8988T (cell line): Measurements from ENCODE around the gene KMT5C.
"Not testable (repeated sequence)": the region's sequence is repeated elsewhere in the genome, so short reads cannot be mapped to it uniquely, and the experiment has no call there.

Source experiments
- DNase-seq: peaks from one replicate; pipeline ENCODE4 v3.0.0; 2011

The KMT5C gene

DNA sequence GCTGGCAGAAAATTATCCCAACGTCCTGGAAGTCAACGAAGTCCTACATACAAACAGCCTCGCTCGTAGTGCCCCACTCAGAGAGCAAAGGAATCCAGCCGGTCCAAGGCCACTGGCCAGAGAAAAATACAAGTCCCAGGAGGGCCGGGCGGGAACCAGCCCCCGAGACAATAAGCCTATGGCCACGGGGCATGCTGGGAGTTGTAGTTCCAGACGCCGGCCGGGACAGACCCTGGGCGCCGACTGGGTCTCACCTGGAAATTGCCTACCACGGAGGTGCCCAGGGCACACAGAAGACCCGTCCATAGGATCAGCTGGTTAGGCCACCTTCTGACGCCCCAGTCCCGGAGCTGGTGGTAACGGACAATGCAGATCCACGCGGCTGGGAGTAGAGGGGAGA, 19.9 kb upstream of the KMT5C start:
- peak; percentile 81 for DNase-seq

DNA sequence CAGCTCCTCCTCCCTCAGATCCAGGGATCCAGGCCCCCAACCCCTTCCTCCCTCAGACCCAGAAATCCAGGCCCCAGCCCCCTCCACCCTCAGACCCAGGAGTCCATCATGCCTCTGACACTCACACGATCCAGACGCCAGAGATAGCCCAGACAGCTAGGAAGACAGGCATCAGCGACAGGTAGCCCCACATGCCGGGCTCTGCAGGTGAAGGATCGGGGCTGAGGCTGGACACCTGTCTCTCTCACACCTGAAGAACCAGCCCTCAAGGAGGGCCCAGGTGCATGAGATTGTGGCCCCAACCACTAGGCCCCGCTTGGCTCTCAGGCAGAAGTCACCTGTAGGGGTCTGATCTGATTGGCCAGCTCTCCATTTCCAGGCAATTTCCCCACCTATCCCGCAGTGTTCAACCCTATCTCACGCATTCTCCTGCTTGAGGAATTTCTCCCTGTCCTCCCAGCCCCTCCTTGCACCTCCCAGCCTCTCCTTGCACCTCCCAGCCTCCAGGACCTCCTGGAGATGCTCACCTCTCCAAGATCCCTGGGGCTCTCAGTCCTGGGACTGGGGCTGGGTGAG, 18.7 kb upstream of the KMT5C start:
- no peak for DNase-seq

DNA sequence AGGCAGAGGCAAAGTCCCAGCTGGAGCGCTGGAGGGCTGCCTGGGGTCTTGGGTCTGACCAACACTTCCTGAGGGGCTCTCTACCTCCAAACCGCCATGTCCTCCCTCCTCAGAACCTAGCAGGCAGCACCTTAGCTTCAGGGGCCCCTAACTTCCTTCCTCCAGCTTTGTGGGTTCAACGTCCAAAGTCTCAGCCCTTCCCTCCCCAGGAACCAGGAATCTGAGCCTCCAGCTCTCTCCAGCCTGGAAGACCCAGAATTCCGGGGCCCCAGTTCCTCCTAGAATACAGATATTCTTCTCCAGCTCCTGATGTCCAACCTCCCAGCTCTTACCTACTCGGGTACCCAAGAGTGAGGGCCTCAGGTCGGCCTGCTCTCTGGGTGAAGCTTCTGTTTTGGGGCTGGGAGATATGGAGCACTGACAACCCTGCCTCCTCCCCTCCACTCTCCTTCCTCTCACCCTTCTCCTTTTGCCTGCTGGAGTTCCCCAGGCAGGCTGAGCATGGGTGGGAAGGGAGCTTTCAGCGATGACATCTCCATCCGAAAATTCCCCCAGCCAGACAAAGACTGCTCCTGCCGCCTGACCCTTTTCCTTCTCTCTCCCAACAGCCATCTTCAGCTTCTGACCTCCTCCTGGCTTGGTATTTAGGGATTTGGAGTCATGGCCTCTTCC, 18.1 kb upstream of the KMT5C start:
- DNase-seq: no peak

DNA sequence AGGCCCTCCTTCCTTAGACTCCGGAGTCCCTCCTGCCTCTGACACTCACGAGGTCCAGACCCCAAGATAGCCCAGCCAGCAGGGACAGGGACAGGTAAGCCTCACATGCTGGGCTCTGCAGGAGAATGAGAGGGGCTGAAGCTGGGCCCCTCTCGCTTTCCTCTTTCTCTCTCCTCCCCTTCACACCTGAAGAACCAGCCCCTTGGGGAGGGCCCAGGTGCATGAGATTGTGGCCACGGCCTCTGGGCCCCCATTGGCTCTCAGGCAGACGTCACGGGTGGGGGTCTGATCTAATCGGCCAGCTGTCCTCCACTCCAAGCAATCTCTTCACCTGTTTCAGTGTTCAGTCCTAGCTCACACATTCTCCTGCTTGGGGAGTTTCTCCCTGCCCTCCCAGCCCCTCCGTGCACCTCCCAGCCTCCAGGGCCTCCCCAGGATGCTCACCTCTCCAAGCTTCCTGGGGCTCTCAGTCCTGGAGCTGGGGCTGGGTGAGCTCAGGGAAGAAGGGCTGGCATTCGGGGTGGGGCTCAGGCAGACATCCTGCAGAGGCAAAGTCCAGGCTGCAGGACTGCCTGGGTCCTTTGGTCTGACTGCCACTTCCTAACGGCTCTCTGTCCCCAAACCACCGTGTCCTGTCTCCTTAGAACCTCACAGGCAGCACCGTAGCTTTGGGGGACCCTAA, 17.3 kb upstream of the KMT5C start:
- no peak for DNase-seq

DNA sequence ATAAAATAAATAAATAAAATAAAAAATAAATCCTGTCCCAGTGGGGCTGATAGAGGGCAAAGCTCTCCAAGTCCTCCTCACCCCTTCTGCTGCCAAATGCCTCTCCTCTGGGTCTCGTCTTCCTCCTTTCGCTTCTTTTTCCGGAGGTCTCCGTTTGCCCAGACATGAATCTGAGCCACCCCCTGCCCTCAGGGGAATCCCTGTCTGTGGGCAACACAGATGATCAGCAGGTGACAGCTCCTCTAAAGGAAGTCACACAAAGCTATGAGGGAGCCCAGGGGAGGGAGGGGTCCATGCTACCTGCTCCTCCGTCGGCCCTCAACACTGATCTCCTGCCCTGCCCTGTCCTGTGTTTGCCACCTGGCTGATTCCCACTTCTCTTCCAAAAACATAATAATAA, 15.0 kb upstream of the KMT5C start:
- DNase-seq: no peak

DNA sequence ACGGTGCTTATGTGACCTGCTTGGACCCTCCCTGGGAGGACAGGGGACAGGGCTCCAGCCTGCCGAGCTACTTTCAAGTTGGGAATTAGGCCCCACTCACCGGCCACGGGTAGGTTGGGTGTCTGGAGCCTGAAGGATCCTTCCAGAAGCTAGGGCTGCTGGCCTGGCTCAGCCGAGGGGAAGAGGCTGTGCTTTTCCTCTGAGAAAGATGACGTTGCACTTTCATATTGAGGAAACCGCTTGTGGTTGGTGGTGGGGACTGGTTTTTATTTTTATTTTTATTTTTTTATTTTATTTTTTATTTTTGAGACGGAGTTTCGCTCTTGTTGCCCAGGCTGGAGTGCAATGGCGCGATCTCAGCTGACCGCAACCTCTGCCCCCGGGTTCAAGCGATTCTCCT, 14.5 kb upstream of the KMT5C start, which contains the start of gene TMEM150B:
Gene TMEM150B (minus strand): TSS at position 170 of the 400 bp plus-strand sequence. CDS start 4,305 bp downstream, outside the sequence.
- DNase-seq: no peak

DNA sequence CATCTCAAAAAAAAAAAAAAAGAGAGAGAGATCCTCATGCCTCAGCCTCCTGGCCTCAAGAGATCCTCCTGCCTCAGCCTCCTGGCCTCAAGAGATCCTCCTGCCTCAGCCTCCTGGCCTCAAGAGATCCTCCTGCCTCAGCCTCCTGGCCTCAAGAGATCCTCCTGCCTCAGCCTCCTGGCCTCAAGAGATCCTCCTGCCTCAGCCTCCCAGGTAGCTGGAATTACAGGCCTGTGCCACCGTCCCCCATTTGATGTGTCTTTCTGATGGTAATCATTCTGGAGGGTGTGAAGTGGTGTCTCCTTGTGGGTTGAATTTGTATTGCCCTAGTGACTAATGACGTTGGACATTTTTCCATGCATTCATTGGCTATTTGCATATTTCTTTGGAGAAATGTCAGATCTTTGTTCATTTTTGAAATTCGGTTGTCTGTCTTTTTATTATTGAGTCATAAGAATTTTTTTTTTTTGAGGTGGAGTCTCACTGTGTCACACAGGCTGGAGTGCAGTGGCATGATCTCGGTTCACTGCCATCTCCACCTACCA, 10.8 kb upstream of the KMT5C start:
- DNase-seq: not testable (repeated sequence)

DNA sequence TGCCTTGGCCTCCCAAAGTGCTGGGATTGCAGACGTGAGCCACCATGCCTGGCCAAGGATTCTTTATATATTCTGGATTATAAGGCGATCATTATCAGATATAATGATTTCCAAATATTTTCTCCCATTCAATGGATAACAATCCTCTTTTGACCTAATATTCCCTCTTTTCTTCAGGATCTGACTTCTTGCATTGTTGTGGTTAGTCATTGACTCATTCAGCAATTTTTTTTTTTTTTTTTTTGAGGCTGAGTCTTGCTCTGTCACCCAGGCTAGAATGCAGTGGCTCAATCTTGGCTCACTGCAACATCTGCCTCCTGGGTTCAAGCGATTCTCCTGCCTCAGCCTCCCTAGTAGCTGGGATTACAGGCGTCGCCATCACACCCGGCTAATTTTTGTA, 9.9 kb upstream of the KMT5C start:
- not testable (repeated sequence) for DNase-seq

DNA sequence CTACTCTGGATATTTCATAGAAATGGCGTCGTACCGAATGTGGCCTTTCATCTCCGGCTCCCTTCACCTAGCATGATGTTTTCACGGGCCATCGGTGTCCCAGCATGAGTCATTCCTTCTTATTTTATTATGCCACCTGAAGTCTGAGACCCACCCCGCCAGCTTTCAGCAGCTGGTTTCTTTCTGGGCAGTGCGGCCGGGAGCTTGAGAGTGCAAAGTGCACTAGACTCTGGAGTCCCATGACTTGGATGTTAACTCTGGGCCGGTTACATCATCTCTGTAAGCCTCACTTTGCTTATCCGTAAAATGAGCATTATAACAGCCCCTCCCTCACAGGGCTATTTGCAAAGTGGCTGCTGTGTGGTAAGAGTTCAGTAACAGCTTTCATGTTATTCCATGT, 5.8 kb upstream of the KMT5C start:
- DNase-seq: no peak

DNA sequence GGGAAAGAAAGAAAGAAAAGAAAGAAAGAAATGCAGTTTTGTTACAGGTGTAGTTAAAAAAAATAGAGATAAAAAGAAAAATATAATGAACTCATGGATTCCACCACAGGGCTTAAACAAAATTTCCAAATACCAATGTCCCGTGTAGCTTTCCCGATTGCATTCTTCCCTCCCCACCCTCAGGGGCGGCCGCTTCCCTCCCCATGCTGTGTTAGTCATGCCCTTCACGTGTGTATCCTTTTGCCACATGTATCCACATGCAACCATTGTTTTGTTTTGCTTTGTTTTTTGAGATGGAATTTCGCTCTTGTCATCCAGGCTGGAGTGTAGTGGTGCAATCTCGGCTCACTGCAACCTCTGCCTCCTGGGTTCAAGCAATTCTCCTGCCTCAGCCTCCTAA, 3.6 kb upstream of the KMT5C start:
- no peak for DNase-seq

DNA sequence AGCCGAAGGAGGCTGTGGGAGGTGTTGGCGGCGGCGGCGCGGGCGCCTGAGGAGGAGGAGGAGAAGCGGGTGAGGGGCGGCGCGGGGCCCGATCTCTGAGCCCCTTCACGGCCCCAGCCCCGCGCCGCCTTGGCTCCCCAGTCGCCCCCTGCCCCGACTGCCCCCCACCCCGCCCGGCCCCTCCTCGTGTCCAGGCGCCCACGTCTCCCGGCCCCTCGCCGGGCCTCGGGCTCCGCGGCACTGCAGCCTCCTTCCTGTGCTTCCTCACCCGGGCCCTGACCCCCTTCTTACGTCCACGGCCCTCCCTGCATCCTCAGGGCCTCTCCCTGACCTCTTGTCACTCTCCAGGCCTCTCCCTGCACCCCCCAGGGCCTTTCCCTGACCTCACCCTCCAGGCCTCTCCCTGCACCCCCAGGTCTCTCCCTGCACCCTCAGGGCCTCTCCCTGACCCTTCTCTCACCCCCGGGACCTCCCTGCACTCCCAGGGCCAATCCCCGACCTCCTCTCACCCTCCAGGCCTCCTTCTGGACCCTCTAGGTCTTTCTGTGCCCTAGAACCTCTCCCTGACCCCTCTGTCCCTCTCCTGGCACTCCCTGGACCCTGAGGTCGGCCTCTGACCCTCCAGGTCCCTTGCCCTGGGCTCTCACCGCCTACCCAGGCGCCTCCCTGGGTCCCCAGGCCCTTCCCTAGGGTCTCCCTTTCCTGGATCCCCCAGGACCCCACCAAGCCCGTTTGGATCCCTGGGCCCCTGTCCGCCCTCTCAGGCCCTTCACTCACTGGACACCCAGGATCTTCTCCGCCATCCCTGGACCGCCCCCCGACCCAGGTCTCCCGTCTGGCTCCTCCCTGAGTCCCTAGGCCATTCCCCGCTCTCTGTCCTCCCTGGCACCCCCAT, 460 bp downstream of the KMT5C start:
- DNase-seq: no peak

DNA sequence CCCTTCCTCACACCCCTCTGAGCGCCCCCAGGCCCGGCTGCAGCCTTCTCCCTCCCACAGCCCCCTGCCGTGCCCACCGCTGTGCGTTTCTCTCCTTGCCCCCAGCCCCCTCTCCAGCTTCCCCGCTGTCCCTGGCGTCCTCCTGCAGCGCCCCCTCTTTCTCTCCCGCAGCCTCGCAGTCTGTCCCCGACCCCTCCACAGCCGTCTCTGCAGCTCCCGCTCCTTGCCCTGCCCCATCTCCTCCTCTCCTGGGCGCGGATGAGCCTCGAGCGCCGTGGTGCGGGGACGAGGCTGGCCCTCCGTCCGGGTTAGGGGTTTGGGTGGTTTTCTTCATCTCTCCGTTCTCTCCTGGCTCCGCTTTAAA, 1.1 kb downstream of the KMT5C start:
- DNase-seq: no peak

DNA sequence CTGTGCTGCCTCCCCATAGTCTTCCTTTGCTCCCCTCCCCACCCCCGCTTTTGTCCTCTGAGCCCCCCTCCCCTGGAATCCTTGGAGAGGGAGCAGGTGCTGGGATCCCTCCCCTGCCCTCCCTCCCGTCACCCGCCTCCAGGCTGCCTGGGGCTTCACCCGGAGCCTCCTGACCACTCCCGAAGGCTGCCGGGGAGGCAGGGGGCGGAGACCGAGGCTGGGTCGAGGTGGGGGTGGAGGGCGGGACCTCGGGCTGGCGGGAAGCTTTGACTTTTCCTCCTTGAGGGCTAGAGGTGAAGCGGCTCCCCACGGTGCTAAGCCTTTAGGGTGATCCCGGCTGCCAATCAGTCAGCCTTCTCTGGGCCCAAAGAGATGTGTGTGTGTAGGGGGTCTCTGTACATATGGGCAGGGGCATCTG, 1.5 kb downstream of the KMT5C start:
- DNase-seq: peak; percentile 84

DNA sequence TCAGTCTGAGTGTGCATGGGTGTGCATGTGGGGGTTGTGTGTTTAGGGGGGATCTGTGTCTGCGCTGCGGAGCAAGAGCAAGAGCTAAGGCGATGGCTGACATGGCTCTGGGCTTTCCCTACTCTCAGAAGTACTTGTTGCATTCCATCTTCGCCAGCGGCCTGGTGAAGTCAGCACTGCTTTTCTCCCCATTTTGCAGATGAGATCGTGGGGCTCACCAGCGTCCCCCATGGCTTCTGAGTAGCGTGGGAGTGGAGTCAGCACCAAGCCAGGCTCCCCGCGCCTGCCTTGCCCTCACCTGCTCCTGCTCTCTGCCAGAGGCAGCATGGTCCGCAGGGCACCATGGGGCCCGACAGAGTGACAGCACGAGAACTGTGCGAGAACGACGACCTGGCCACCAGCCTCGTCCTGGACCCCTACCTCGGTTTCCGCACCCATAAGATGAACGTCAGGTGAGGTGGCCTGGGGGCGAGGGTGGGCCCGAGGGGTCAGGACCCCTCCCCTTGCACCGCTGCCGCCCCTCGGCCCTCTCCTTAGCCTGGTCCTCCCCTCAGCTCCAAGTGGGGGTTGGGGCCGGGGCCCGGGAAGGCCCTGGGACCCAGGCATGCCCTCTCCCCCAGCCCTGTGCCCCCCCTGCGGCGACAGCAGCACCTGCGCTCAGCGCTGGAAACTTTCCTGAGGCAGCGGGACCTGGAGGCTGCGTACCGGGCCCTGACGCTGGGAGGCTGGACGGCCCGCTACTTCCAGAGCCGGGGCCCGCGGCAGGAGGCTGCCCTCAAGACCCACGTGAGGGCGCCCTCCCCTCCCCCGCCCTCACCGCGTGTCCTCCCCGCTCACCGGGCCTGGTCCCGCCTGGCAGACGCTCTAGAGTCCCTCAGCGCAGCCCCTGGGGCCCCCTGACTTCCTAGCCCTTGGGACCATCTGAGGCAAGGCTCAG, 2.2 kb downstream of the KMT5C start:
- DNase-seq: no peak

DNA sequence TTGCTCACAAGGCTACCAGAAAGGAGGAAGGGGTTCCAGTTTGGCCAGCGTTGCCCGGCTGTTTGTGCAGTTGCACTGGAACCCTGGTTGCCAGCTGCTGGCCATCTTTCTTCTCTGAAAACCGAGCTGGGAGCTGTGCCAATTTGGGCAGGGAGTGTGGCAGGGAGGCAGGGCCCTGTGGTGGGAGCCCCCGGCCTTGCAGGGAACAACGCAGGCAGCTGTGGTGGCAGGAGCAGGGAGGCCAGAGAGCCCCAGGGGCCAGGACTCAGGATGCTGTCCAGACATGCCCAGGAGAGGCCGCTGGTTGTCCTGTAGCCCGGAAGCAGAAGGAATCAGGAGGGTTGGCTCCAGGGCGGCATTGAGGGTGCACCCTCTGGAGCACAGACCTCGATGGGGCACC, 4.8 kb downstream of the KMT5C start:
- DNase-seq: no peak

DNA sequence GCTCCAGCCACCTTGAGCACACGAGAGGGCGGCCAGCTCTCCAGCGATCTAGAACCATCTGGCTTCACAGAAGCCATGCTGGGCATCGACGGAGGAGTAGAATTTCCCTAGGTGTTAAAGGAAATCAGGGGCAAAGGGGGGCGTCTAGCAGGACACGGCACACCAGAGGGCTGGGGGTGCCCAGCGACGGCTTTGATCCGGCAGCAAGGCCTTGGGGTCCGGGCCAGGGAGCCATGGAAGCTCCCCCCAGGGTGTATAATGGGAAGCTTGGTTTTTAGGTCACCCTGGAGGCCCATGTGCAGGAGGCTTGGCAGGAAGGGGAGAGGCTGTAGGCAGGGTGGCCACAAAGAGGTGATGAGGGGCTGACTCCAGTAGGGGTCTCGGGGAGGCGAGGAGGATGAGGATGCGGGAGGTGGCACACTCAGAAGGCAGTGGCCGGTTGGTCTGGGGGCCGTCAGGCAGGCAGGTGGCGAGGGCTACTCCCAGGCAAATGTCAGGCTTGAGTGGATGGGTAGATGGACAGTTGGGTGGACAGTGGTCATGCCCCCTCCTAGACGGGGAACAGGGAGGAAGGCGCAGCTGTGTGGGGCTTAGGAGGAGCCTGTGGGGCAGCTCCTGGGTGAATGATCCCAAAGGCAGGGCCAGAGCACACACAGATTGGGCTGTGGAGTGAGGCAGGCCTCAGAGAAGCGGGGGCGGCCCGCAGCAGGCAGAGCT, 5.6 kb downstream of the KMT5C start:
- no peak for DNase-seq

DNA sequence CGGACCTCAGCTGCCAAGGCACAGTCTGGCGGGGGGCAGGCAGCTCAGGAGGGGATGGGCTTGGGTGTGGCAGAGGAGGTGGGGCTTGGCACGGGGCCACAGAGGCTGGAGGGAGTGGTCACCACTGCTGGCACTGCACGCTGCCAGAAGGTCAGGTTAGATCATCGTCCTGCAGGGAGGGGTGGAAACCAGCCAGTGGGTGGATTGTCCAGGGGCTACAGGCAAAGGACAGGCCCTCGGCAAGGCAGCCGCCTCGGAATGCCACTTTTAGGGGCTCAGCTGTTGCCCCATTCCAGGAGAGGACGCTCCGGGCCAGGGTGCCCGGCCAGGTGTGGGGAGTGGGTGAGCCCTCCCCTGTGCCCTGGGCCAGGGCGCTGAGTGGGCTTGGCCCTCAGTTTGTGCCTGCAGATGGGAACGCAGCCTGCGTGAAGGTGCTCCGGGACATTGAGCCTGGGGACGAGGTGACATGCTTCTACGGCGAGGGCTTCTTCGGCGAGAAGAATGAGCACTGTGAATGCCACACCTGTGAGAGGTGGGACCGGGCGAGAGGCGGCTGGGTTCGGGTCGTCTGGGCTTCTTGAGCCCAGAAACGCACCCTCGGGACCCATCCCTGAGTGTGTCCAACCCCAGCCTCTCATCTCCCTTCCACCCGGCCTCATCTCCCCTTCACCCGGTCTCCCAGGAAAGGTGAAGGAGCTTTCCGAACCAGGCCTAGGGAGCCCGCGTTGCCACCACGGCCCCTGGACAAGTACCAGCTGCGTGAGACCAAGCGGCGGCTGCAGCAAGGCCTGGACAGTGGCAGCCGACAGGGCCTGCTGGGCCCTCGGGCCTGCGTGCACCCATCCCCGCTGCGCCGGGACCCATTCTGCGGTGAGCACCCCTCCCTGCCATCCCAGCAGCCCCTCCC, 6.4 kb downstream of the KMT5C start:
- DNase-seq: no peak

DNA sequence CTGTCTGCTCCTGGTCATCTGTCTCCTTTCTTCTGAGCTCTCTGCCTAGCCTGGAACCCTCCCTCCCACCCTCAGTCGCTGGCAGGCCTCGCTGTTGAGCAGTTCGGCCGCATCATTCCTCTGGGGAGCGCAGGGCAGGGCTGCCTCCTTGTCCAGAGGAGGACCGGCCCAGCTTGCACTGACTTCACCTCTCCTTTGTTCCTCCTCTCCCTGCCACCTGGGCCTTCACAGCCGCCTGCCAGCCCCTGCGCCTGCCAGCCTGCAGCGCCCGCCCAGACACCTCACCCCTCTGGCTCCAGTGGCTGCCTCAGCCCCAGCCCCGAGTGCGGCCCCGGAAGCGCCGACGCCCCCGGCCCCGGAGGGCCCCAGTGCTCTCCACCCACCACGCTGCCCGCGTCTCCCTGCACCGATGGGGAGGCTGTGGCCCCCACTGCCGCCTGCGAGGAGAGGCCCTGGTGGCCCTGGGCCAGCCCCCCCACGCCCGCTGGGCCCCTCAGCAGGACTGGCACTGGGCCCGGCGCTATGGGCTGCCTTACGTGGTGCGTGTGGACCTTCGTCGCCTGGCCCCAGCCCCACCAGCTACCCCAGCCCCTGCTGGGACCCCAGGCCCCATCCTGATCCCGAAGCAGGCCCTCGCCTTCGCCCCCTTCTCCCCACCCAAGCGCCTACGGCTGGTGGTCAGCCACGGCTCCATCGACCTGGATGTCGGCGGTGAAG, 7.2 kb downstream of the KMT5C start:
- DNase-seq: no peak

DNA sequence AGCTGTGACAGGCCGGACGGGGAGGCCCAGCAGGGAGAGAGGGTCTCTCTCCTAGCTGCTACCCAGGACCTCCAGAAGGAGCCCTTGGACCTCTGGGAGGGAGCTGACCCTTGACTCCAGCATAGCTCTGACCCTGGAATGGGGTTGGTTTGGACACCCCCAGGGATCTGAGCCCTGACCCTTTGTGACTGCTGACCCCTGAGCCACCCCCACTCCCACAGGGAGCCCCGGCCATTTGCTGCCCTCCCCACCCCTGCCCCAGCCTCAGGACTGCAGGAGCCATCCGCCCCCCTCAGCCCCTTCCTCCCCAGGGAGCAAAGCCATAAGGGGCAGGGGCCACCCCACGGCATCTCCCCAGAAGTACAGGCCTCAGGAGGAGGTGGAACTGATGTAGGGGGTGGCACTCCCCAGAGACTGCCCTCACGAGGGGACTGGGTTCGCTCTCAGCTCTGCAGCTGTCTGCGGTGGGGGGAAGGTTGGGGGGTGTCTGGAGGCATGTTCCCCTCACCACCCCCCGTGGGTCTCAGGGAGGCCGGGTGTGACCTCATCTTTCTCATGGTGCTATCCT, 7.8 kb downstream of the KMT5C start:
- DNase-seq: no peak
